ENCODE measurements around the gene RALGPS1.

Gene RALGPS1

DNA sequence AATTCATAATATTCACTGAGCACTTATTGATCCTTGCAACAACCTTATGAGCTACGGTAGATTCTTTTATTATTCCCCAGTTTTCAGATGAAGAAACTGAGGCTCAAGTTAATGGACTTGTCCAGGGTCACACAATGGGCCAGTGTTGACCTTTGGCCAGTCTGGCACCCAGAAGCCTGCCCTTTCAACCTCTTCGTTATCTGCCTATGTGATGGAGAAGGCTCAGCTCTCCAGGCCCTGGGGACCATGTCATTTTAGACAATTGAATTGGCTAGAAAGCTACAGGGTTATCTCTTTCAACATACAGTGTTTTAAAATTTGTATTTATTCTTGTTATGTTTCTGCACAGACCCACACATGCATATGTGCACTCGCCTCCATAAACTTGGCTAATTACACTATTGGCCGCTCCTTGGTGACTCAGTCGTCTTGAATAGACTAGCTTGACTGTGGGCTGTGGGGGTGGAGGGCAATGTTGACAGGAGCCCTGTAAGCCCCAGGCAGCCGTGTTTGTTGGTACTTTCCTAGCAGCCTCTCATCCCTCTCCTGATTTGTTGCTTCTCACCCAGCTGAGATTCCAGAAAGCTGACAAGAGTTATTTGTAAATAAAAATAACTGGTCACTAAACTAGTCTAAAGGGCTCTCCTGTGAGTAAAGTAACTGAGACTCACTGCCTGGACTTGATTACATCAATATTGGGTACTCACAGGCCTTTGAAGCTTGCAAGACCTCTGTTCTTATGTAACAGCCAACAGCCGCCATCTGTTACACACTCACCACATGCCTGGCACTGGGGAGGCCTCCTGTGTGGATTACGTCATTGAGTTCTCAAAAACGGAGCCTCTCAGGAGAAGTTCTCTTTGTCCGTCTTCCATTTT, 216.3 kb downstream of the RALGPS1 start:
- H3K27ac ChIP-seq: no peak overlapping the region
- TF ChIP-seq ZFX (IDR thresholded peaks at IDR 0.05): no peak
- TF ChIP-seq, protein P1, sequence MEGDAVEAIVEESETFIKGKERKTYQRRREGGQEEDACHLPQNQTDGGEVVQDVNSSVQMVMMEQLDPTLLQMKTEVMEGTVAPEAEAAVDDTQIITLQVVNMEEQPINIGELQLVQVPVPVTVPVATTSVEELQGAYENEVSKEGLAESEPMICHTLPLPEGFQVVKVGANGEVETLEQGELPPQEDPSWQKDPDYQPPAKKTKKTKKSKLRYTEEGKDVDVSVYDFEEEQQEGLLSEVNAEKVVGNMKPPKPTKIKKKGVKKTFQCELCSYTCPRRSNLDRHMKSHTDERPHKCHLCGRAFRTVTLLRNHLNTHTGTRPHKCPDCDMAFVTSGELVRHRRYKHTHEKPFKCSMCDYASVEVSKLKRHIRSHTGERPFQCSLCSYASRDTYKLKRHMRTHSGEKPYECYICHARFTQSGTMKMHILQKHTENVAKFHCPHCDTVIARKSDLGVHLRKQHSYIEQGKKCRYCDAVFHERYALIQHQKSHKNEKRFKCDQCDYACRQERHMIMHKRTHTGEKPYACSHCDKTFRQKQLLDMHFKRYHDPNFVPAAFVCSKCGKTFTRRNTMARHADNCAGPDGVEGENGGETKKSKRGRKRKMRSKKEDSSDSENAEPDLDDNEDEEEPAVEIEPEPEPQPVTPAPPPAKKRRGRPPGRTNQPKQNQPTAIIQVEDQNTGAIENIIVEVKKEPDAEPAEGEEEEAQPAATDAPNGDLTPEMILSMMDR (conservative IDR thresholded peaks at IDR 0.05): no peak

DNA sequence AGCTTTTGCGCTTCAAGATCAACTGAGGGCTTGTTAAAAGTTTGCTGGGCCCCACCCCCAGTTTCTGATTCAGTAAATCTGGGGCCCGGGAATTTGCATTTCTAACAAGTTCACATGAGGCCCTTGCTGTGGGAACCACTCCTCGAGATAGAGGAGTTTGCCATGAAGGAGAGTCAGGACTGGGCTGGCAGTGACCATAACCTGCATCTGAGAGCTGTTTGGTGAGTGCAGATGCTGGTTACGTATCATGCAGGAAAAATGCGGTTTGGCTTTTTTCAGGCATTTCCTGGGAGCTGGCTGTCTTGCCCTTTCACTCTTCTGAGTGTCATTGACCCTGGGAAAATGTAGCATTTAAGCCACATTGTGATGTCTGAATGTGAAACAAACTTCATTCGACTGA, 217.3 kb downstream of the RALGPS1 start:
- H3K27ac ChIP-seq: no peak overlapping the region
- no peak for TF ChIP-seq ZFX (IDR thresholded peaks at IDR 0.05)
- TF ChIP-seq, protein P1 (conservative IDR thresholded peaks at IDR 0.05): no peak

DNA sequence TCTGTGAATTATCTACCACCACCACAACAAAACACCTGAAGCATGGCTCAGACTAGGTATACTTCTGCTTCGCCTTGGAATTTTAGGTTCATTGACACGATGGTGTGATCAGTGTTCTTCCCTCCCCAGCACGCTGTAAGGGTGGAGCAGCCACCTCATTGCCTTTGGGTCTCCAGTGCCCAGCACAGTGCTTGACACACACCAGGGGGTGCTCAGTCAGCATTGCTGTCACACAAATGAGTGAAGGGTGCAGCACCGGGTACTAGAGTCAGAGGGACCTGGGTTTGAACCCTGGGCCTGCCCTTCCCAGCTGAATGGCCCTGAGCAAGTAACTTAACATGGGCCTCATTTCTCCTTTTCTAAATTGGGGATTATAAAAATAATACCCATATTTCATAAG, 217.8 kb downstream of the RALGPS1 start:
- no peak overlapping the region for H3K27ac ChIP-seq
- TF ChIP-seq, protein P1 (conservative IDR thresholded peaks at IDR 0.05): no peak
- TF ChIP-seq ZFX (IDR thresholded peaks at IDR 0.05): no peak

DNA sequence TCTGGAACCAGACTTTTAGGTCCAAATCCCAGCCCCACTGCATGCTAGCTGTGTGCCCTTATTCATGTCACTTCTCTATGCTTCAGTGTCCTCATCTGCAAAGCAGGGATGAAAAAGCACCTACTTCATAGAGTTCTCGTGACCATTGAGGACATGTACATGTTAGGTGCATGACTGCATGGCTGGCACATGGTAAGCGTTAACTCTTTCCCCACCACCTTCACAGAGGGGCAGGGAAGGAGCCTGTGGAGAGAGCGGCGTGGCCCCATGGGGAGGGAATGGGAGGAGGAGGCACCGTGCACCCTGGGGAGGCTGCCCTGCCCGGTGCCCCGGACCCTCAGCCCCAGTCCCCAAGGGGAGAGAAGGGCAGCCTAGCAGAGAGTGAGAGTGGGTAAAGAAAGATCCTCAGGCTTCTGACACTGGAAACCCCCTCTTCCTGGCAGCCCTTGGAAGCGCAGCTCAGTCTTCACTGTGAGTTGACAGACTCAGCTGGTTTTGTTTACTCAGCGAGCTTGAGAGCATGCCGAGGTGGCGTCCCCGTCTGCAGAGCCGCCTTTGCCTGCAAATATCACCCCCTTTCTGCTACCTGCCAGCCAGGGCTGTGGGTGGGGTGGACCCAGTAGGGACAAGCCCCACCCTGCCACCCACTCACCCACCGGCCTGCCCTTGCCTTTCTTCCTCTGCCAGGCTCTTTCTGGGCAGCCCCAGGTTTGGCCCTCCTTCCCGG, 218.5 kb downstream of the RALGPS1 start:
- TF ChIP-seq, protein P1 (conservative IDR thresholded peaks at IDR 0.05): no peak
- TF ChIP-seq ZFX (IDR thresholded peaks at IDR 0.05): no peak
- H3K27ac ChIP-seq: no peak overlapping the region

DNA sequence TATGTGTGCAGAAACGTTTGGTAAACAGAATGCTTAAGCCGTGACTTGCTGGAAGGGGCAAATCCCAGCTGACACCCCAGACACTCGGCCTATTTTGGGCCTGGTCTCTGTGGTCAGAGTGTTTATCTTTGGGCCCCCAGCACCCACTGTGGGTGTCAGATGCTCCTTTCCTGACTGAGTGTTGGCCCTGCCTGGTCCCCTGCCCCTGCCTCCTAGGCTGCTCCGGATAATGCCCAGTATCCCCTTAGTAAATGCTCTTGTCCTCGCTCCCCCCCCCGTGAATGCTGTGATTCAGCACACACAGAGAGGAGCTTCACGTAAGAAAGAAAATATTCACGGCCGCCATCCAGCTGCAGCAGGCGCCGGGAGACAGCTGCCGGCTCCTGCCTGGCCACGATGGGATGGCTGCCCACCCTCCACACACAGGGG, 219.2 kb downstream of the RALGPS1 start:
- H3K27ac ChIP-seq: no peak overlapping the region
- TF ChIP-seq, protein P1 (conservative IDR thresholded peaks at IDR 0.05): no peak
- no peak for TF ChIP-seq ZFX (IDR thresholded peaks at IDR 0.05)

DNA sequence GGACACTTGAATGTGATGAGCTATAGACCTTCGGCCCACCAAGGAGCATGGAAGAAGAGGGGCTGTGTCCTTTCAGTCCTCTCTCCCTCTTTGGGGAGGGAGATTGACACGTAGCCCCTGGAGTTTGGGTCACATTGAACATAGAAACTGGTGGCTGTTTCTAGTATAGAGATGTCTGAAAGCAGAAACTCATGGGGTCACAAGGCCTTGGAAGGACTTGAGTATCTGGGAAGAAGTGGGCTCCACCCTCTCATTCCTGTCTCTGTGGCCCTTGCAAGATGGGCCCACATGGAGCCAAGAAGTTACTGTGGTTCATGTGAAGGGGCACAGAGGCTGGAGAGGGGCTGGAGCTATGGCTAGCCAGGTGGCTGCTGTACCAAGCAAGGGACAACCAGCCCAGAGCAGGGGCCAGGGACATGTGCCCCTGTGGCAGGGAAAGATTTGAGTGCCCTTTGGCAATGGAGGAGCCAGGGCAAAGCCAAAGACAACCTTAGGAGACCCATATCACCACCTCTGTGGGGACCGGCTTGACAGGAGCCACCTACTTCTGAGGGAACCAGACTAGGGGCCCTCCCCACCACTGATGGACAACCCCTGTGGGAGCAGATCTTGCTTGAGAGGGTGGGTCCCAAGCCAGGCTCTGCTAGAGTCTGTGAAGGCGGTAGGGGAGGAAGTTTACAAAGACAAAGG, 220.6 kb downstream of the RALGPS1 start:
- H3K27ac ChIP-seq: no peak overlapping the region
- TF ChIP-seq, protein P1 (conservative IDR thresholded peaks at IDR 0.05): no peak
- TF ChIP-seq ZFX (IDR thresholded peaks at IDR 0.05): no peak
